GM23338 (cell line): ENCODE measurements around the gene DSG2. TPM values are rescaled to one million over a fixed set of nuclear protein-coding genes. Genes with fewer than 3 reads are reported as not detected.

Experiments
- ATAC-seq: fragments of 200-7000 bp; cut with Tn5 transposase; 3 replicates; pipeline ENCODE4 v1.9.1; 2020
- DNase-seq: peaks from one replicate; pipeline ENCODE4 v3.0.0-alpha.2; 2015; ENCODE audit warnings: low spot score
- H2AFZ ChIP-seq: fragments of 200-600 bp; sonication (generic); 2 replicates; pipeline ENCODE4 v1.8.0; 2016; ENCODE audit warnings: antibody characterized with exemption, mild to moderate bottlenecking, moderate library complexity
- H3F3A ChIP-seq: fragments of 200-600 bp; sonication (generic); replicated peaks from 2 replicates; pipeline ENCODE4 v1.8.0; 2017; ENCODE audit warnings: antibody characterized with exemption, mixed run types, low read depth
- H3K27ac ChIP-seq: fragments of 200-600 bp; sonication (generic); 2 replicates; pipeline ENCODE4 v1.6.1; 2016; ENCODE audit warnings: low read depth
- H3K27me3 ChIP-seq: fragments of 200-600 bp; sonication (generic); 2 replicates; pipeline ENCODE4 v1.8.0; 2016; ENCODE audit warnings: mild to moderate bottlenecking, mixed run types, moderate library complexity; ENCODE audit not compliant: insufficient read depth
- H3K36me3 ChIP-seq: fragments of 200-600 bp; sonication (generic); 2 replicates; pipeline ENCODE4 v1.8.0; 2016; ENCODE audit warnings: mild to moderate bottlenecking; ENCODE audit not compliant: insufficient read depth
- H3K4me1 ChIP-seq: fragments of 200-600 bp; sonication (generic); 2 replicates; pipeline ENCODE4 v1.8.0; 2016; ENCODE audit warnings: mild to moderate bottlenecking, moderate library complexity; ENCODE audit not compliant: insufficient read depth
- H3K4me2 ChIP-seq: fragments of 200-600 bp; sonication (generic); 2 replicates; pipeline ENCODE4 v1.7.1; 2017; ENCODE audit warnings: mixed run types
- H3K4me3 ChIP-seq: fragments of 200-600 bp; sonication (generic); 2 replicates; pipeline ENCODE4 v1.6.1; 2016; ENCODE audit warnings: mixed run types
- H3K79me2 ChIP-seq: fragments of 200-600 bp; sonication (generic); replicated peaks from 2 replicates; pipeline ENCODE4 v1.8.0; 2017; ENCODE audit warnings: mild to moderate bottlenecking; ENCODE audit not compliant: insufficient read depth
- H3K9me2 ChIP-seq: fragments of 200-600 bp; sonication (generic); 2 replicates; pipeline ENCODE4 v1.8.0; 2017; ENCODE audit not compliant: insufficient read depth
- H4K20me1 ChIP-seq: fragments of 200-600 bp; sonication (generic); replicated peaks from 2 replicates; pipeline ENCODE4 v1.8.0; 2017; ENCODE audit warnings: mild to moderate bottlenecking; ENCODE audit not compliant: insufficient read depth
- H3K27ac Mint-ChIP-seq: 2 replicates; pipeline ENCODE4 v1.8.0; 2020; ENCODE audit warnings: inconsistent platforms, mild to moderate bottlenecking, moderate library complexity, mixed read lengths
- H3K27me3 Mint-ChIP-seq: 3 replicates; pipeline ENCODE4 v1.8.0; 2022; ENCODE audit warnings: low read depth, mild to moderate bottlenecking, moderate library complexity, mixed read lengths, inconsistent platforms; ENCODE audit not compliant: insufficient read depth, poor library complexity
- H3K36me3 Mint-ChIP-seq: 3 replicates; pipeline ENCODE4 v1.8.0; 2021; ENCODE audit warnings: low read depth, mild to moderate bottlenecking, inconsistent platforms, moderate library complexity, mixed read lengths
- H3K4me1 Mint-ChIP-seq: 3 replicates; pipeline ENCODE4 v1.8.0; 2020; ENCODE audit warnings: mild to moderate bottlenecking, inconsistent platforms, mixed read lengths
- H3K4me3 Mint-ChIP-seq: 3 replicates; pipeline ENCODE4 v1.8.0; 2021; ENCODE audit warnings: moderate library complexity, mild to moderate bottlenecking, inconsistent platforms, mixed read lengths
- H3K9me3 Mint-ChIP-seq: 3 replicates; pipeline ENCODE4 v1.8.0; 2020; ENCODE audit warnings: moderate library complexity, mild to moderate bottlenecking, inconsistent platforms, mixed read lengths
- CTCF ChIP-seq, 2 experiments: fragments of 200-600 bp in 1 of 2; sonication (generic) in 1 of 2; conservative IDR thresholded peaks; 2 replicates each; pipeline versions ENCODE4 v1.5.1 to v1.6.1; 2016 to 2017; ENCODE audit warnings: antibody characterized with exemption in 2 of 2, low read depth in 2 of 2, mild to moderate bottlenecking in 2 of 2, moderate library complexity in 1 of 2
- ETS1 ChIP-seq: IDR thresholded peaks from 2 replicates; pipeline ENCODE4 v1.6.1; 2016; ENCODE audit warnings: antibody characterized with exemption
- EZH2phosphoT487 ChIP-seq: fragments of 200-600 bp; sonication (generic); IDR thresholded peaks from one replicate; pipeline ENCODE4 v1.8.1; 2018; ENCODE audit warnings: antibody characterized with exemption; ENCODE audit not compliant: unreplicated experiment
- JUNB ChIP-seq: IDR thresholded peaks from one replicate; pipeline ENCODE4 v1.6.1; 2016; ENCODE audit warnings: antibody characterized with exemption; ENCODE audit not compliant: unreplicated experiment
- NANOG ChIP-seq: IDR thresholded peaks from 2 replicates; pipeline ENCODE4 v1.6.1; 2016; ENCODE audit warnings: antibody characterized with exemption, borderline replicate concordance
- POLR2AphosphoS5 ChIP-seq: IDR thresholded peaks from 2 replicates; pipeline ENCODE4 v1.6.1; 2016; ENCODE audit warnings: antibody characterized with exemption, low read depth
- REST ChIP-seq: IDR thresholded peaks from one replicate; pipeline ENCODE4 v1.6.1; 2018; ENCODE audit warnings: antibody characterized with exemption; ENCODE audit not compliant: unreplicated experiment
- STAT1 ChIP-seq: IDR thresholded peaks from one replicate; pipeline ENCODE4 v1.6.1; 2016; ENCODE audit warnings: antibody characterized with exemption; ENCODE audit not compliant: unreplicated experiment
- ZNF114 ChIP-seq: fragments of 250-450 bp; sonication (Bioruptor Pico); IDR thresholded peaks from 2 replicates; pipeline ENCODE4 v1.5.0; 2020; ENCODE audit warnings: mild to moderate bottlenecking, moderate library complexity
- ZNF462 ChIP-seq: fragments of 250-450 bp; sonication (Bioruptor Pico); IDR thresholded peaks from 2 replicates; pipeline ENCODE4 v1.5.0; 2020; ENCODE audit warnings: mild to moderate bottlenecking, moderate library complexity
- polyA plus RNA-seq: library from polyadenylated mRNA; unstranded; fragments of >200 nt; fragmentation: Nextera tagmentation; extraction: Ambion mirVana; gene quantifications from 2 replicates; pipeline ENCODE4 v1.2.1, GENCODE V29; 2016
- total RNA-seq: library from RNA; depleted of rRNA; stranded (reverse); fragments of >200 nt; shearing (Covaris generic); gene quantifications from 2 replicates; pipeline ENCODE4 v1.2.3, GENCODE V29; 2014

The DSG2 gene
- total and polyA plus RNA-seq, 2 experiments from 2014 or later, result 44.7 to 144 TPM

GRCh38 chr18:31581498-31582197 lies 83.7 kb downstream of the DSG2 start:
- ATAC-seq (no peak), DNase-seq (no peak)
- H3K27me3 ChIP-seq, result no peaks in the 10 kb centered on the region
- peaks cover 15% of the 10 kb centered on the region for H3K9me2 ChIP-seq
- H3K27ac Mint-ChIP-seq, result no peak overlapping the region
- no peak overlapping the region for H3K4me2 ChIP-seq
- TF ChIP-seq CTCF (conservative IDR thresholded peaks at IDR 0.05; ENCODE audit: low read depth in 2 of 2) (no peak), NANOG (no peak), REST (no peak), ZNF114 (CRISPR knock-in tag) (no peak), EZH2phosphoT487 (no peak), POLR2AphosphoS5 (no peak), JUNB (no peak), STAT1 (no peak), ETS1 (no peak), ZNF462 (CRISPR knock-in tag) (no peak)
- no peaks in the 10 kb centered on the region for H3K9me3 Mint-ChIP-seq
- peak overlapping the region; percentile 60; the same call in 1 of the 2 replicates for H2AFZ ChIP-seq
- H3K36me3 ChIP-seq, result no peaks in the 10 kb centered on the region
- no peaks in the 10 kb centered on the region for H4K20me1 ChIP-seq
- H3K4me3 ChIP-seq, result no peak overlapping the region
- no peaks in the 10 kb centered on the region for H3K79me2 ChIP-seq
- H3K36me3 Mint-ChIP-seq, result no peaks in the 10 kb centered on the region; the same call in 2 of the 3 replicates
- no peaks in the 10 kb centered on the region for H3K4me1 Mint-ChIP-seq
- H3F3A ChIP-seq, result no peaks in the 10 kb centered on the region
- H3K27me3 Mint-ChIP-seq, result no peaks in the 10 kb centered on the region
- H3K4me1 ChIP-seq, result no peaks in the 10 kb centered on the region
- H3K4me3 Mint-ChIP-seq, result no peak overlapping the region
- H3K27ac ChIP-seq, result no peak overlapping the region
